ENCODE data around the gene NT5C3A.

The NT5C3A gene

DNA sequence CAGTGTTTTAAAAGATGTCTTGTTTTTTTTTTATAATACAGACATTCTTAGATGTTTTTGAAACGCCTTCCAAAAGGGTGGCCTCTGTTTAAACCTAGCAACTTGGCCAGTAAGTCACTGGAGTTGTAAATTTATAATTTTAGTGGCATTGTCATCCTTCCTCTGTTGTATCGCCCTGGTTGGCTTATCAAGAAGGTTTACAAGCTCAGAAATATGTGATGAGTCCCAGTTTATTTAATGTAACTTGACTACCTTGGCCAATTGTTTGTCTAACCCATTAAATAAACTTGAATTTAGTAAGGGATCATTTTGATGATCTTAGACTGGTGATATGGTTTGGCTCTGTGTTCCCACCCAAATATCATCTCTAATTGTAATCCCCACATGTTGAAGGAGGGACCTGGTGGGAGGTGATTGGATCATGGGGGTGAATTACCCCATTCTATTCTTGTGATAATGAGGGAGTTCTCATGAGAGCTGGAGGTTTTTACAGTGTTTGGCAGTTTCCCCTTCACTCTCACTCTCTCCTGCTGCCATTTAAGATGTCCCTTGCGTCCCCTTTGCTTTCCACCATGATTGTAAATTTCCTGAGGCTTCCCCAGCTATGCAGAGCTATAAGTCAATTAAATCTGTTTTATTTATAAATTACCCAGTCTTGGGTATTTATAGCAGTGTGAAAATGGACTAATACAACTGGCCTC is 13.4 kb upstream of the NT5C3A start:
- no peak for DNase-seq (ENCODE audit: low read depth in 3 of 3, low spot score in 1 of 3)

DNA sequence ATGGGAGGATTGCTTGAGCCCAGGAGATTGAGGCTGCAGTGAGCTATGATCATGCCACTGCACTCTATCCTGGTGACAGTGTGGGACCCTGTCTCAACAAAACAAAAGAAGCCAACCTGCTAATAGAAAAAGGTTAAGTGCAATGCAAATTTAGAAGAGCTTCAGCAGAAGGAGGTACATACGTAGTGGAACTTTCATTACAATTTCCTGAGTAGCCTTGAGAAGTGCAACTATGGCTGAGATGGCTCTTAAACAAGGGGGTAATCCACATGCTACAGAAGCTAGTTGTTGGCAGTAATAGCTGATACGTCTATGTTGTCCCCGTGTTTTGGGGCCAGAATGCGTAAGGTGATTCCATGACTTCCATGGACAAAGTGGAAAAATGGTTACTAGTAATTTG is 10.7 kb upstream of the NT5C3A start:
- no peak for DNase-seq (ENCODE audit: low read depth in 3 of 3, low spot score in 1 of 3)

DNA sequence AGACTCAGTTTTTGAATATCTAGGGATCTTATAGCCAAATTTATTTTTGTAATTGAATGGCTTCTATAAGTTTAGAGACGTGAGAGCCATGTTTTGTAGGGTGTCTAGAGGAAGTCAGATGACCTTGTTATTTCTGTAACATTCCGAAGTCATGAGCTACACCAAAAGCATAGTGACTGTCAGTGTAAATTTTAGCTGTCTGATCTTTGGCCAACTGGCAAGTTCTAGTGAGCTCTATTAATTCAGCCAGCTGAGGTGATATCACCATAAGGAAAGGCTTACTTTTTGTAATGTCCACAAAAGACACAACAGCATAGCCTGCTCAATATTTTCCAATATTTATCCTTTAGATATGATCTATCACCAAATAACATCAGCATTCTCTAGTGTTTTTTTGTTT is 9.9 kb upstream of the NT5C3A start:
- no peak for DNase-seq (ENCODE audit: low read depth in 3 of 3, low spot score in 1 of 3)

DNA sequence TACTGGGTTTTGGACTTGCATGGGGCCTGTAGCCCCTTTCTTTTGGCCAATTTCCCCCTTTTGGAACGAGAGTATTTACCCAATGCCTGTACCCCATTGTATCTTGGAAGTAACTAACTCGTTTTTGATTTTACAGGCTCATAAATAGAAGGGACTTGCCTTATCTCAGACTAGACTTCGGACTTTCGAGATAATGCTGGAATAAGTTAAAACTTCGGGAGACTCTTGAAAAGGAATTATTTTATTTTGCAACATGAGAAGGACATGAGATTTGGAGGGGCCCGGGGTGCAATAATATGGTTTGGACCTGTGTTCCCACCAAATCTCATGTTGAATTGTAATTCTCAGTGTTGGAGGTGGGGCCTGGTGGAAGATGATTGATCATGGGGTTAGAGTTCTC is 8.3 kb upstream of the NT5C3A start:
- no peak for DNase-seq (ENCODE audit: low read depth in 3 of 3, low spot score in 1 of 3)

DNA sequence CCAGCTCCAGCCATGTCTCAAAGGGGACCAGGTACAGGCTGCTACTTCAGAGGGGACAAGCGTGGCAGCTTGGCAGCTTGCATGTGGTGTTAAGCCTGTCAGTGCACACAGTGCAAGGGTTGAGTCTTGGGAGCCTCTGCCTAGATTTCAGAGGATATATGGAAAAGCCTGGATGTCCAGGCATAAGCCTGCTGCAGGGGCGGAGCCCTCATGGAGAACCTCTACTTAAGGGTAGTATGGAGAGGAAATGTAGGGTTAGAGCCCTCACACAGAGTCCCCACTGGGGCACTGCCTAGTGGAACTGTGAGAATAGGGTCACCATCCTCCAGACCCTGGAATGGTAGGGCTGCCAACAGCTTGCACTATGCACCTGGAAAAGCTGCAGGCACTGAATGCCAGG is 7.7 kb upstream of the NT5C3A start:
- no peak for DNase-seq (ENCODE audit: low read depth in 3 of 3, low spot score in 1 of 3)

DNA sequence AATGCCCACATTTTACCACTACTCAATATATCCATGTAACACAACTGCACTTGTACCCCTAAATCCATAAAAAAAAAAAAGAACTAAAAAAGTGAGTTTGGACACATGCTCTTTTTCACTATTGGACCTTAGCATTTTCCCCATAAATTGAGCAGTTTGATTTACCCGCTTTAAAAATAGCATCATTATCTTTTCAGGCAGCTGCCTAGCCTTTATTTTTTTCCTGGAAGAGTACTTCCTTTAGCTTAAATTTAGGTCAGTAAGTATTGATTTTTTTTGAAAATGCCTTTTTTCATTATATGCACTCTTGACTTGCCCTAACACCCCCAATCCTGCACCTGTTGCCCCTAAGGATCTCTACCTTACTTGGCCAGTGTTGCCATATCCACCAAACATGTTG is 5.3 kb upstream of the NT5C3A start:
- DNase-seq (ENCODE audit: low read depth in 3 of 3, low spot score in 1 of 3), result no peak

DNA sequence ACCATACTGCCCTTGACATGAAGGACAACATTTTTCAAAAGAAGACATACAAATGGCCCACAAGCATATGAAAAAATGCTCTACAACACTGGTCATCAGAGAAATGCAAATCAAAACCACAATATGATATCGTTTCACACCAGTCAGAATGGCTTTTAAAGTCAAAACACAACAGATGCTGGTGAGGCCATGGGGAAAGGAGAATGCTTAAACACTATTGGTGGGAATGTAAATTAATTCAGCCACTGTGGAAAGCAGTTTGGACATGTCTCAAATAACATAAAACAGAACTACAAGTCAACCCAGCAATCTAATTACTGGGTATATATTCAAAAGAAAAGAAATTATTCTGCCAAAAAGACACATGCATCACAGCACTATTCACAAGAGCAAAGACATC is 4.2 kb upstream of the NT5C3A start:
- no peak for DNase-seq (ENCODE audit: low read depth in 3 of 3, low spot score in 1 of 3)

DNA sequence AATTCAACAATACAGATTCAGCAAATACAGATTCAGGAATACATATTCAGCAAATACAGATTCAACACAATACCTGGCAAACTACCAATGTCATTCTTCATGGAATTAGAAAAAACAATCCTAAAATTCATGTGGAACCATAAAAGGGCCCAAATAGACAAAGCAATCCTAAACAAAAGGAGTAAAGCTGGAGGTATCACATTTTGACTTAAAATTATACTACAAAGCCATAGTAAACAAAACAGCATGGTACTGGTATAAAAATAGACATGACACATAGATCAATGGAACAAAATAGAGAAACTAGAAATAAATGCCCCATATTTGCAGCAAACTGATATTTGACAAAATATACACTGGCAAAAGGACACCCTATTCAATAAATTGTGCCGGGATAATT is 3.4 kb upstream of the NT5C3A start:
- no peak for DNase-seq (ENCODE audit: low read depth in 3 of 3, low spot score in 1 of 3)

DNA sequence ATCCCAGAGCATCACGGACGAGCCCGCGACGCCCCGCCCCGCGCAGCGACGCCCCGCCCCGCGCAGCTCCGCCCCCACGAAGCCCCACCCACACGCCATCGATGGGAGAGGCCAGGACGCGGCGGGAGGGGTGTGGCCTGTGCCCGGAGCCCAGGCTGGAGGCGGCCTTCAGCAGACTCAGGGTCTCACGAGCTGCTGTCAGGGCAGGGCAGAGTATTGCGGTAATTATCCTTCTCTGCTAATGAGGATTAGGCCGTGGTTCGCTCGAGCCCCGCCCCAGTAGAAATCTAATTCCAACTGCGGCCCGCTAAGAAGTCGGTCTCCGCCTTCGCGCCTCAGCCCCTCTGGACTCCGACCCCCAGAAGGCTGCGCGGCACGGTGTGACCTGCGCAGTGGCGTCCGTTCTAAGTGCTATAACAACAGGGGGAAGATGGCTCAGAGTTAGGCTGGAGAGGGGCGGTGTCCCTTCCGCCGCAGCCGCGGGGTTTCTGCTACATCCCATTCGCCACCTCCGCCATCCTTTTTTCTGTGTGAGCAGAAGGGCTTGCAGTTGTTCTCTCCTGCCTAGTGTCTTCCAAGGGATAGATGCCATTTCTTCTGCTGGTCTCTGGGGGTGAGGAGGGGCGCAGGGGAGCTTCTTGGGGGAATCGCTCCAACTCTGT is 337 bp upstream of the NT5C3A start:
- DNase-seq (ENCODE audit: low read depth in 3 of 3, low spot score in 1 of 3), result peak; percentile 78 to 85 (median 79)

DNA sequence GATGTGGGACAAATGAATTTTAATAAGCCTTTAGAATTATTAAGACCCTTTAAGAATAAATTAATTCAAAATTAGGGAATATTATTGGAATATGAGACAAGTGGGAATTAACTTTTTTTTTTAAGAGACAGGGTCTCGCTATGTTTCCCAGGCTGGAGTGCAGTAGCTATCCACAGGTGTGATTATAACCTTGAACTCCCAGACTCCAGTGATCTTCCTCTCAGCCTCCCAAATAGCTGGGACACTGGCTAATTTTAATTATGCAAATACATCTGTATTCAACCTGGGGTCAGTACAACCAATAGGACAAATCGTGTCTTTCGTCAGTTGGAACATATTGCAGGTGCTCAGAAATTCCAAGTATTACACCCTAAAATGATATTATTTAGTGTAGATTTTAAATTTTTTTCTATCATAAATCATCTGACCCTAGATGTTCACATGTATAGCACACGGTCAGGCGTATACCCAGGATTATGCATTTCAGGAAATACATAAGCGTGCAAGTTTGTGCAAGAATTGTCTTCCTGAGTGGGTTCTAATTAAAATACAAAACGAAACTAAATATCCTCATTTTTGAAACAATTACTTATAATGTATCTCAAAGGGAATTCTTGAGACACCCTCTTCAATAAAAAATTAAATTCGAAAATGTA is 1.2 kb downstream of the NT5C3A start:
- DNase-seq (ENCODE audit: low read depth in 3 of 3, low spot score in 1 of 3), result no peak

DNA sequence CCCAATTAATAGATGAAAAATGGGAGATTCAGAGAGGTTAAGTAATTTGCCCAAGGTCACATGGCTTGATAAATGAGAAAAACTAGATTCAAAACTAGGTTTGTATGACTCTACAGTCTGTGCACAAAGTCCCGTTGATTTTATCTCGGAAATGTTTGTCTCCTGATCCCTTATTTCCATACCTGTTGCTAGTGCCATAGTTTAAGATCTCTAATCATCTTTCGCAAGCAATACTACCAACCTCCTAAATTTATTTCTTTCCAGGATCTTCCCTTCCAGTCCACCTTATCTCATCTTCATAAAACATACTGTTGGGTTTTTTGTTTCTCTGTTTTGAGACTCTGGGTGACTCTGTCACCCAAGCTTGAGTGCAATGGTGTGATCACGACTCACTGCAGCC is 2.9 kb downstream of the NT5C3A start:
- no peak for DNase-seq (ENCODE audit: low read depth in 3 of 3, low spot score in 1 of 3)

DNA sequence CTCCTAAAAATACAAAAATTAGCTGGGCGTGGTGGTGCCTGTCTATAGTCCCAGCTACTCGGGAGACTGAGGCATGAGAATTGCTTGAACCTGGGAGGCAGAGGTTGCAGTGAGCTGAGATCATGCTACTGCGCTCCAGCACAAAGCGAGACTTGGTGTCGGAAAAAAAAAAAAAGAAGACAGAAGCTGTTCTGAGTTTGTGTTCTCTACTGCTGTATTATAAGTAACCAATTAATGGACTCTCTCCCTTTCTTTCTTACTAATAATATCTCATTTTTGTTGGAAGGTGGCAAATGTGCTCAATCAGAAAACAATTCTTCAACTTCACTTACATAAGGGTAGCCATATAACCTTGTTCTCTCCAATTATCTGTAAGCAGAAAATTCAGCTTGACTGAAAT is 7.4 kb downstream of the NT5C3A start:
- DNase-seq (ENCODE audit: low read depth in 3 of 3, low spot score in 1 of 3), result no peak

DNA sequence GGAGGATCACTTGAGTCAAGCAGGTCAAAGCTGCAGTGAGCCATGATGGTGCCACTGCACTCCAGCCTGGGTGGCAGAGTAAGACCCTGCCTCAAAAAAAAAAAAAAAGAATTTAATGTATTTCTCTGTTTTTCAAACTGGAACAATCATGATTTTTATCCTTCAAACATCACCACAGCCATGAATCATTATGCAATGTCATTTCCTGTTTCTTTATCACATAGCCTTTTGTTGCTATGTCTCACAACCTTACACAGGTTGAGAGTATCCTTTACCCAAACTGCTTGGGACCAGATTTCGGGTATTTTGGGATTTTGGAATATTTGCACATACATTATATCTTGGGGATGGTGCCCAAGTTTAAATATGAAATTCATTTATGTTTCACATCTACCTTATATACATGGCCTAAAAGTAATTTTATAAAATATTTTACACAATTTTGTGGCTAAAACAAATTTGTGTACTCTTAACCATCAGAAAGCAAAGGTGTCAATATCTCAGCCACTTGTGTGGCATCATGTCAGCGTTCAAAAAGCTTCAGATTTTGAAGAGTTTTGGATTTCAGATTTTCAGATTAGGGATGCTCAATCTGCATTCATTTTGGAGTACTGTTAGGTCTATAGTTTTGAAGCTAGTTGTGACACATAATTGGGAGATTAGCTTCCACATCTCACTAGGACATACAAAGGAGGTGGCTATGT is 8.2 kb downstream of the NT5C3A start:
- no peak for DNase-seq (ENCODE audit: low read depth in 3 of 3, low spot score in 1 of 3)

DNA sequence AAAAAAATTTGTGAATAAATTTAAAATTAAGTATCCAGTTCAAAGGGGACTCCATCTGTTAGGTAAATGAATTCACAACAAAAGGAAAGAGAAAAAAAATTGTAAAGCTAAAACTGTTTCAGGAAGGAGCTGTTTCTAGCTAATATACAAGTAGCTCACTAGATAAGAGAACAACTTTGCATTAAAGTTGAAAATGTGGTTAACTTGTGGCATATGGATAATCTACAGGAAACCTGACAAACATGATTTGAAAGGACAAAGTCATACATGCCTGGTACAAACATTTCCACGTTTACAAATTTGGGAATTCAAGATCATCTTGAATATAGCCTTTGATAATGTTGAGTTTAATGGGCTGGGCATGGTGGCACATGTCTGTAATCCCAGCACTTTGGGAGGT is 8.9 kb downstream of the NT5C3A start:
- no peak for DNase-seq (ENCODE audit: low read depth in 3 of 3, low spot score in 1 of 3)

DNA sequence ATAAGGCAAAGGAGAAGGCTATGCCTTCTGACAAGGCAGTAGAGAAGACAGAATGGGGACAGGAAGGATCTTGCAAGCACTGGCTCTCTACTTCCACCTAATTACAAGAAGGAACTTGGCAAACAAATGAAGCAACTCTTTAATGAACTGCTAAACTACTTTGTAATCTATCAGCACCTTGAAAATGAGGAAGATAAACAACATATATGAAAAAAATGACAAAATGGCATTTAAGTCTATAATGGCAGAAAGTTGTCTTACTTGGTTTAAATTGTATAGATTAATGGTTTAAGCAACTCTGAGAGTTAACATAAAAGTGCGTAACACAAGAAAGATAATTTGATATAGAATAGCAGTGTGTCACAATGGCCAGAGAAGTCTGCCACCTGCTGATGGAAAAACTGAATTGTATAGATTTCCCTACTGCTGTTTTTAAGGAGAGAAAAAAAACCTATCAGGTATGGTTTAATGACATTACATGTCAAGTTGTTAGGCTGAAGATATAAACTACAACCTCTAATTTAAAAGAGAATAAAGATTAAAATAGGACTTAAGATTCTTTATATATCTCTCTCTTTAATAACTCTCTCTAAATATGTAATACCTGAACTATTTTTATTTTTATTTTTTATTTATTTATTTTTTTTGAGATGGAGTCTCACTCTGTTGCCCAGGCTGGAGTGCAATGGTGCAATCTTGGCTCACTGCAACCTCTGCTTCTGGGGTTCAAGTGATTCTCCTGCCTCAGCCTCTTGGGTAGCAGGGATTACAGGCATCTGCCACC is 11.8 kb downstream of the NT5C3A start:
- DNase-seq (ENCODE audit: low read depth in 3 of 3, low spot score in 1 of 3), result no peak

DNA sequence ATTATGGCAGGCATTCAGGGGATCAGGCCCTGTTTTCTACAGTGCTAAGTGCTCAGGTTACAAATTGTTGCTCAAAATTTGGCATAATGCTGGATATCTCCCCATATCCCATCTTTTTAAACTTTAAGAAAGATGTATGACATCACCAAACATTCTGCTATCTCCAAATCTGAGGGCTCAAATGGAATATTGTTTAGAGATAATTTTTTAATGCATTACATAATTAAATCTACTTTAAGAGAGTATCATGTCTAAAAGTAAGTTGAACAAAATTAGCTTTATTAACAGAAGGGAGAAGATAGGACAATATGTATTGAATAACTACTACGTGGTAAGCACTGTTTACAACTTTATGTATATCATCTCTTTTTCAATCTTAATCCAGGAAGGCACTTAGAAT is 13.9 kb downstream of the NT5C3A start:
- DNase-seq (ENCODE audit: low read depth in 3 of 3, low spot score in 1 of 3), result no peak

DNA sequence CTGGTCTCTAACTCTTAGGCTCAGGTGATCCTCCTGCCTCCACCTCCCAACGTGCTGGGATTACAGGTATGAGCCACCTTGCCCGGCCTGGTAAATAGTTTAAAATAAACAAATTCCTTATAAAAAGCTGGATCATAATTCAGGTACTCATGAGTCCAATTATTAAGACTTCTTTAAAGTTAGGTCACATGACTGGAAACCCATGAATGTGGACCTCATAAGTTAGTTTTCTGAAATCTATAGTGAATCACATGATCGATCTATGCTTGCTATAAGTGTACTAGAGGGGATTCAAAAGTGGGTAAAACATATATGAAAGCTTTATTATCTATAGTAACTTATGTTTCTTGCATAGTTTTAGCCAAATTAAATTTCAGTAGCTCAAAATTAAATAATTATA is 14.3 kb downstream of the NT5C3A start:
- no peak for DNase-seq (ENCODE audit: low read depth in 3 of 3, low spot score in 1 of 3)

DNA sequence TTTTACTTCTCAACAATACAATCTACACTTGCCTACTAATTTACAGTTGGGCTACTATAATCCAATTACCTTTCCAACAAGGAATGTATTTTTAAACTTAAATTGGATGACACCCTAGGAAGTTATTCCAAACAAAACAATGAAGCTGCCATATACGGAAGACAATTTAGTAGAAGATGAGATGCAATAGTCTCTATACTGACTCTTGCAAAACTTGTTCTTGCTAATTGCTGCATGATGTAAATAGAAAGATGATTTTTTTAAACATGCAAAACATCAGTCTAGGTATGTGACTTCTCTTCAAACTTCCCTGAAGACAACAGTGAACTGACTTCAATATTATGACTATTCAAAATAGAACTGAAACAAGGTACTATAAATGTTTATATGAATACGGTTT is 17.6 kb downstream of the NT5C3A start:
- DNase-seq (ENCODE audit: low read depth in 3 of 3, low spot score in 1 of 3), result no peak

DNA sequence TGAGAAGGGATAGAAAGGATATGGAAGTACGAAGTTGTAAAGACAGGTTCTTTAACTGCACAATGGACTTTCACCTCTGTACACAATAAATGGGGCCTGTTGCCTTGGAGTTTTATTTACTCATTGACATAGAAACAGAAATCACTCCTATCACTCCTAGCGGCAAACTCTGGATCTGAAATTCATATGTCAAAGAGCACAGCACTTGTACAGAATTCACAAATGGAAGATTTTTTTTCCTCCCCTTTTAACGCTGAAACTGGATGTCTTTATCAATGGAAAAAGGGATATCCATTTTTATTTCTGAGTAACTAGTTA is 18.2 kb downstream of the NT5C3A start:
- DNase-seq (ENCODE audit: low read depth in 3 of 3, low spot score in 1 of 3), result no peak

DNA sequence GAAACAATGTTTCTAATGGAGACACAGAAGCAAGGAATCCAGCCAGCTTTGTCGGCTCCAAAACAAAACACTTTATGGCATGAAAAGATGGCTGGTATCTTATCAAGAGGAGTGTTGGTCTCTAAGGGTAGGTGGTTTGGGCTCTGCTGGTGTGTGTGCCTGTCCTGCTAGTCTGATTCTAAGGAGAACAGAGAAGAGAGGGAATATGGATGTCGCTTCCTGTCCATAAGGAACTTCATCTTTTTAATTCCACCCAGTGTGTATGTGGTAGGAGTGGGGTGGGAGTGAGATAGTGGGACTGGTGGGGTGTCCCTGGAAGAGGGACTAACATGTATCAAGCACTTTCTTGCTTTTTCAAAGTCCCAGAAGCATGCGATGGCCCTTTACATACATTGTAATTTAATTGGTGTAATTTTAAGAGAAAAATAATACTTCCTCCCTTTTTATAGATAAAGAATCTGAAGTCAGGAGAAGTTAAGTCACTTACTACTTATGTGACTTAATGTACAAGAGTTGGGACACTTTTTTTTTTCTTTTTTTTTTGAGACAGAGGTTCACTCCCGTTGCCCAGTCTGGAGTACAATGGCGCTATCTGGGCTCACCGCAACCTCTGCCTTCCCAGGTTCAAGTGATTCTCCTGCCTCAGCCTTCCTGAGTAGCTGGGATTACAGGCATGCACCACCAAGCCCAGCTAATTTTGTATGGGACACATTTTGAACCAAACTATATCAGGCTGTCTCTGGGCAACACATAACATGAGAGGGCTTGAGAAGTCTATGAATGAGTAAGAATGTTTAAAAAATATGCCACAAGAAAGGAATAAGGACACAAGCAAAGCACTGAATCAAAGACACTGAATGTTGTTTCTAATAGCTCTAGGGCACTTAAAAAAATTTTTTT is 18.8 kb downstream of the NT5C3A start:
- no peak for DNase-seq (ENCODE audit: low read depth in 3 of 3, low spot score in 1 of 3)
